HEK293 (cell line): ENCODE results near the gene TMEM8B.

Experiments used
- CTCF ChIA-PET: fragments of 350-600 bp; formaldehyde crosslinking; extraction: SDS; loops from one replicate; lab custom pipeline; 2021; ENCODE audit warnings: antibody characterized with exemption; lab: Yijun Ruan, JAX
- POLR2A ChIA-PET: fragments of 300-600 bp; formaldehyde crosslinking; extraction: SDS; loops from one replicate; lab custom pipeline; 2020; ENCODE audit warnings: antibody characterized with exemption, inconsistent platforms; lab: Yijun Ruan, JAX
- H3K27ac ChIP-seq: fragments of 200-500 bp; sonication (Bioruptor generic); 2 replicates; pipeline ENCODE4 v1.5.1; 2014; ENCODE audit warnings: low read depth, low read length, control low read depth, inconsistent platforms; ENCODE audit errors: extremely low read depth
- H3K36me3 ChIP-seq, 2 experiments: fragments of 200-500 bp in 1 of 2; sonication (Bioruptor generic) in 1 of 2; 1 replicate in 1 of 2; 2 replicates in 1 of 2; pipeline ENCODE4 v1.5.1; 2014 to 2017; ENCODE audit warnings: inconsistent platforms in 2 of 2, low read length in 2 of 2; ENCODE audit not compliant: control insufficient read depth in 2 of 2, insufficient read depth in 1 of 2
- H3K4me1 ChIP-seq: fragments of 200-500 bp; sonication (Bioruptor generic); 2 replicates; pipeline ENCODE4 v1.5.1; 2014; ENCODE audit warnings: mild to moderate bottlenecking, low read length, inconsistent platforms; ENCODE audit not compliant: control insufficient read depth, insufficient read depth
- H3K4me3 ChIP-seq: 2 replicates; pipeline ENCODE4 v1.5.1; 2011; ENCODE audit warnings: low read depth, mild to moderate bottlenecking, control low read depth, low read length, moderate library complexity
- H3K9me3 ChIP-seq: fragments of 200-500 bp; sonication (Bioruptor generic); 2 replicates; pipeline ENCODE4 v1.5.1; 2014; ENCODE audit warnings: low read depth, low read length, inconsistent platforms; ENCODE audit not compliant: control insufficient read depth, insufficient read depth
- BCL6B ChIP-seq: fragments of 450-650 bp; formaldehyde crosslinking; IDR thresholded peaks from 2 replicates; pipeline ENCODE4 v1.5.1; 2017; ENCODE audit warnings: missing biosample characterization, missing genetic modification characterization
- EGR2 ChIP-seq: fragments of 450-650 bp; formaldehyde crosslinking; IDR thresholded peaks from 2 replicates; pipeline ENCODE4 v1.5.1; 2016; ENCODE audit warnings: low read depth, missing biosample characterization, missing genetic modification characterization
- IKZF3 ChIP-seq: fragments of 450-650 bp; IDR thresholded peaks from 2 replicates; pipeline ENCODE4 v1.5.0; 2018; ENCODE audit warnings: missing biosample characterization, mild to moderate bottlenecking, missing genetic modification characterization, moderate library complexity
- KLF8 ChIP-seq: fragments of 450-650 bp; formaldehyde crosslinking; IDR thresholded peaks from 2 replicates; pipeline ENCODE4 v1.5.1; 2016; ENCODE audit warnings: missing biosample characterization, missing genetic modification characterization
- MZF1 ChIP-seq: fragments of 450-650 bp; formaldehyde crosslinking; IDR thresholded peaks from 2 replicates; pipeline ENCODE4 v1.5.1; 2017; ENCODE audit warnings: missing biosample characterization, missing genetic modification characterization, borderline replicate concordance
- PRDM10 ChIP-seq: fragments of 450-650 bp; formaldehyde crosslinking; IDR thresholded peaks from 2 replicates; pipeline ENCODE4 v1.5.1; 2016; ENCODE audit warnings: missing biosample characterization, missing genetic modification characterization
- YY2 ChIP-seq: fragments of 450-650 bp; formaldehyde crosslinking; IDR thresholded peaks from 2 replicates; pipeline ENCODE4 v1.5.1; 2016; ENCODE audit warnings: missing biosample characterization, missing genetic modification characterization
- ZBTB6 ChIP-seq: fragments of 450-650 bp; formaldehyde crosslinking; IDR thresholded peaks from 2 replicates; pipeline ENCODE4 v1.5.1; 2017; ENCODE audit warnings: missing biosample characterization, missing genetic modification characterization
- ZBTB8A ChIP-seq: fragments of 450-650 bp; formaldehyde crosslinking; IDR thresholded peaks from 2 replicates; pipeline ENCODE4 v1.5.1; 2016; ENCODE audit warnings: missing biosample characterization, missing genetic modification characterization
- ZFP37 ChIP-seq: fragments of 450-650 bp; formaldehyde crosslinking; IDR thresholded peaks from 2 replicates; pipeline ENCODE4 v1.5.1; 2016; ENCODE audit warnings: missing biosample characterization, missing genetic modification characterization
- ZFP41 ChIP-seq: fragments of 450-650 bp; formaldehyde crosslinking; IDR thresholded peaks from 2 replicates; pipeline ENCODE4 v1.5.1; 2016; ENCODE audit warnings: missing biosample characterization, missing genetic modification characterization, borderline replicate concordance
- ZNF10 ChIP-seq: fragments of 450-650 bp; formaldehyde crosslinking; IDR thresholded peaks from 2 replicates; pipeline ENCODE4 v1.5.1; 2017; ENCODE audit warnings: missing biosample characterization, missing genetic modification characterization
- ZNF112 ChIP-seq: fragments of 450-650 bp; formaldehyde crosslinking; IDR thresholded peaks from 2 replicates; pipeline ENCODE4 v1.5.0; 2017; ENCODE audit warnings: missing biosample characterization, missing genetic modification characterization
- ZNF140 ChIP-seq: fragments of 450-650 bp; formaldehyde crosslinking; IDR thresholded peaks from 2 replicates; pipeline ENCODE4 v1.5.1; 2016; ENCODE audit warnings: missing biosample characterization, missing genetic modification characterization
- ZNF175 ChIP-seq: fragments of 450-650 bp; formaldehyde crosslinking; IDR thresholded peaks from 2 replicates; pipeline ENCODE4 v1.5.1; 2016; ENCODE audit warnings: missing biosample characterization, missing genetic modification characterization
- ZNF23 ChIP-seq: fragments of 450-650 bp; formaldehyde crosslinking; IDR thresholded peaks from 2 replicates; pipeline ENCODE4 v1.5.1; 2016; ENCODE audit warnings: missing biosample characterization, missing genetic modification characterization, borderline replicate concordance
- ZNF37A ChIP-seq: fragments of 450-650 bp; IDR thresholded peaks from 2 replicates; pipeline ENCODE4 v1.5.1; 2018; ENCODE audit warnings: missing biosample characterization, missing genetic modification characterization
- ZNF398 ChIP-seq: fragments of 450-650 bp; formaldehyde crosslinking; IDR thresholded peaks from 2 replicates; pipeline ENCODE4 v1.5.1; 2017; ENCODE audit warnings: missing biosample characterization, missing genetic modification characterization
- ZNF514 ChIP-seq: fragments of 450-650 bp; formaldehyde crosslinking; IDR thresholded peaks from 2 replicates; pipeline ENCODE4 v1.5.1; 2016; ENCODE audit warnings: missing biosample characterization, missing genetic modification characterization
- ZNF585B ChIP-seq: fragments of 450-650 bp; formaldehyde crosslinking; IDR thresholded peaks from 2 replicates; pipeline ENCODE4 v1.5.1; 2016; ENCODE audit warnings: missing biosample characterization, missing genetic modification characterization
- ZNF600 ChIP-seq: fragments of 450-650 bp; formaldehyde crosslinking; IDR thresholded peaks from 2 replicates; pipeline ENCODE4 v1.5.1; 2016; ENCODE audit warnings: missing biosample characterization, missing genetic modification characterization
- ZNF621 ChIP-seq: fragments of 450-650 bp; formaldehyde crosslinking; IDR thresholded peaks from 2 replicates; pipeline ENCODE4 v1.5.1; 2017; ENCODE audit warnings: missing biosample characterization, missing genetic modification characterization
- ZNF707 ChIP-seq: fragments of 450-650 bp; formaldehyde crosslinking; IDR thresholded peaks from 2 replicates; pipeline ENCODE4 v1.5.1; 2016; ENCODE audit warnings: missing biosample characterization, missing genetic modification characterization
- ZNF747 ChIP-seq: fragments of 450-650 bp; formaldehyde crosslinking; IDR thresholded peaks from 2 replicates; pipeline ENCODE4 v1.5.1; 2016; ENCODE audit warnings: missing biosample characterization, missing genetic modification characterization
- ZSCAN4 ChIP-seq: fragments of 450-650 bp; formaldehyde crosslinking; IDR thresholded peaks from 2 replicates; pipeline ENCODE4 v1.5.1; 2017; ENCODE audit warnings: missing biosample characterization, missing genetic modification characterization

TMEM8B gene

GRCh38 chr9:35806101-35806500 is 22.9 kb upstream of the TMEM8B start (continued):
- TF ChIP-seq ZSCAN4 (tag by site-specific recombination) (no peak), ZNF707 (tag by site-specific recombination) (no peak), KLF8 (no peak), PRDM10 (tag by site-specific recombination) (no peak), MZF1 (tag by site-specific recombination) (no peak), ZFP41 (tag by site-specific recombination) (no peak), ZNF23 (tag by site-specific recombination) (no peak), EGR2 (tag by site-specific recombination) (no peak), ZNF10 (no peak), ZNF747 (tag by site-specific recombination) (no peak), BCL6B (tag by site-specific recombination) (no peak), IKZF3 (tag by site-specific recombination) (no peak), ZNF37A (tag by site-specific recombination) (no peak)

- H3K4me1 ChIP-seq, result no peaks in the 10 kb centered on the region
- TF ChIP-seq YY2 (tag by site-specific recombination), result no peak
- no peak for TF ChIP-seq ZNF621 (tag by site-specific recombination)
- no peak for TF ChIP-seq ZNF585B (tag by site-specific recombination)
- TF ChIP-seq ZBTB6 (tag by site-specific recombination), result no peak
- TF ChIP-seq ZBTB8A (tag by site-specific recombination), result no peak
- no peak for TF ChIP-seq ZNF398 (tag by site-specific recombination)
- TF ChIP-seq ZFP37 (tag by site-specific recombination), result no peak
- TF ChIP-seq ZNF600 (tag by site-specific recombination), result no peak
- no peak for TF ChIP-seq ZNF112
- no peak for TF ChIP-seq ZNF514
- no peak for TF ChIP-seq ZNF175 (tag by site-specific recombination)
- TF ChIP-seq ZNF140 (tag by site-specific recombination), result no peak
- no peaks in the 10 kb centered on the region for H3K9me3 ChIP-seq
- ChIA-PET CTCF (interaction anchor here (1.7 kb wide), 1 partner anchor 18 kb away, joined by 5 read pairs; no protein-coding TSS in a partner anchor), POLR2A (interaction anchor here (1.0 kb wide), 1 partner anchor 8 kb away, joined by 4 read pairs; no protein-coding TSS in a partner anchor)
- no peak overlapping the region for H3K27ac ChIP-seq
- H3K36me3 ChIP-seq, result peaks cover 0 to 55% of the 10 kb centered on the region in 2 experiments; a peak in 1 of 3 replicates
- no peak overlapping the region for H3K4me3 ChIP-seq
Observed at GRCh38 chr9:35808433-35808832, 20.6 kb upstream of the TMEM8B start.
